OCI-LY7 (cell line): ENCODE results near the gene LRPAP1. TPM values are rescaled to one million over a fixed set of nuclear protein-coding genes. Genes with fewer than 3 reads are reported as not detected.

Experiments used
- BruUV-seq: library from RNA; stranded (reverse); fragments of 400-500 nt; replicated peaks from 2 replicates; lab custom pipeline; 2021; lab: Mats Ljungman, UMichigan
- CTCF ChIA-PET: fragments of 300-600 bp; sonication (Branson Sonifier 250); formaldehyde crosslinking; loops from one replicate; lab custom pipeline; 2022; ENCODE audit warnings: antibody characterized with exemption; ENCODE audit not compliant: unreplicated experiment; lab: Charles Lee
- POLR2A ChIA-PET: fragments of 300-600 bp; sonication (Branson Sonifier 250); formaldehyde crosslinking; loops from one replicate; lab custom pipeline; 2022; ENCODE audit warnings: antibody characterized with exemption; lab: Charles Lee
- DNase-seq: peaks from one replicate; pipeline ENCODE4 v3.0.0-alpha.2; 2015; ENCODE audit warnings: low spot score
- H2AFZ ChIP-seq: fragments of 200-600 bp; sonication (generic), shearing (Covaris generic); 2 replicates; pipeline ENCODE4 v1.6.1; 2014; ENCODE audit warnings: mild to moderate bottlenecking, antibody characterized with exemption, low read length, moderate library complexity
- H3K27ac ChIP-seq: fragments of 200-600 bp; sonication (generic); 2 replicates; pipeline ENCODE4 v1.5.1; 2014; ENCODE audit warnings: mixed run types, low read depth, mild to moderate bottlenecking, moderate library complexity, low read length, inconsistent platforms; ENCODE audit not compliant: poor library complexity, severe bottlenecking
- H3K36me3 ChIP-seq: fragments of 200-600 bp; sonication (generic); 2 replicates; pipeline ENCODE4 v1.6.1; 2014; ENCODE audit warnings: mild to moderate bottlenecking, antibody characterized with exemption, low read length, moderate library complexity, mixed read lengths; ENCODE audit not compliant: insufficient read depth
- H3K4me1 ChIP-seq: fragments of 200-600 bp; sonication (generic); 2 replicates; pipeline ENCODE4 v1.5.1; 2014; ENCODE audit warnings: mild to moderate bottlenecking, low read length; ENCODE audit not compliant: insufficient read depth, poor library complexity, severe bottlenecking
- H3K4me2 ChIP-seq: fragments of 200-600 bp; sonication (generic); 2 replicates; pipeline ENCODE4 v1.6.1; 2014; ENCODE audit warnings: mild to moderate bottlenecking, low read length
- H3K4me3 ChIP-seq: fragments of 200-600 bp; sonication (generic); 2 replicates; pipeline ENCODE4 v1.5.1; 2014; ENCODE audit warnings: mild to moderate bottlenecking, low read depth, low read length; ENCODE audit not compliant: poor library complexity, severe bottlenecking
- H3K79me2 ChIP-seq: fragments of 200-600 bp; sonication (generic); 2 replicates; pipeline ENCODE4 v1.6.1; 2016; ENCODE audit warnings: low read depth, mild to moderate bottlenecking, low read length, moderate library complexity, mixed read lengths; ENCODE audit not compliant: insufficient read depth
- H3K9me2 ChIP-seq: fragments of 200-600 bp; sonication (generic); 2 replicates; pipeline ENCODE4 v1.6.1; 2016; ENCODE audit warnings: mild to moderate bottlenecking, low read length, mixed read lengths; ENCODE audit not compliant: insufficient read depth
- H3K9me3 ChIP-seq: fragments of 200-600 bp; sonication (generic); 2 replicates; pipeline ENCODE4 v1.6.1; 2014; ENCODE audit warnings: mild to moderate bottlenecking, mixed run types, low read length, mixed read lengths
- H4K20me1 ChIP-seq: fragments of 200-600 bp; sonication (generic); 2 replicates; pipeline ENCODE4 v1.6.1; 2014; ENCODE audit warnings: mild to moderate bottlenecking, antibody characterized with exemption, low read length, moderate library complexity, mixed read lengths; ENCODE audit not compliant: insufficient read depth
- EZH2phosphoT487 ChIP-seq: fragments of 200-600 bp; sonication (generic); IDR thresholded peaks from 2 replicates; pipeline ENCODE4 v1.6.1; 2018; ENCODE audit warnings: low read depth, borderline replicate concordance, mild to moderate bottlenecking, mixed run types, antibody characterized with exemption, low read length, moderate library complexity, mixed read lengths
- intact Hi-C: fragments of 100-400 bp; cut with micrococcal nuclease; formaldehyde crosslinking; loops from one replicate; pipeline ENCODE4 v1.10.0; 2022; ENCODE audit not compliant: unreplicated experiment
- total RNA-seq, 2 experiments: library from RNA; depleted of rRNA in 1 of 2; stranded (reverse); fragments of >200 nt in 1 of 2; shearing (Covaris generic) in 1 of 2; gene quantifications; 2 replicates each; pipeline ENCODE4 v1.2.3, GENCODE V29; 2014 to 2022
- TF ChIP-seq, protein P1 (sequence below): fragments of 200-600 bp; sonication (generic); conservative IDR thresholded peaks from 2 replicates; pipeline ENCODE4 v1.5.1; 2014; ENCODE audit warnings: mild to moderate bottlenecking, antibody characterized with exemption, low read length, moderate library complexity, mixed read lengths

LRPAP1 gene
- total RNA-seq, 2 experiments from 2014 or later = 46.2 to 54.7 TPM

GRCh38 chr4:3464911-3465697 lies 67.1 kb downstream of the LRPAP1 start:
- H3K9me2 ChIP-seq = no peaks in the 10 kb centered on the region
- no TSS peak for BruUV-seq
- no peaks in the 10 kb centered on the region for H3K79me2 ChIP-seq
- H3K4me2 ChIP-seq = no peak overlapping the region
- no peak overlapping the region for H3K4me3 ChIP-seq
- intact Hi-C loops = no loop called here
- CTCF ChIA-PET = no interaction called here
- 0 out of 2 replicates have a peak, but pooled peaks cover 3% of the 10 kb centered on the region for H3K9me3 ChIP-seq
- H3K36me3 ChIP-seq = no peaks in the 10 kb centered on the region
- no peak for DNase-seq
- no peak overlapping the region for H3K27ac ChIP-seq
- TF ChIP-seq EZH2phosphoT487 = no peak
- TF ChIP-seq, protein P1, sequence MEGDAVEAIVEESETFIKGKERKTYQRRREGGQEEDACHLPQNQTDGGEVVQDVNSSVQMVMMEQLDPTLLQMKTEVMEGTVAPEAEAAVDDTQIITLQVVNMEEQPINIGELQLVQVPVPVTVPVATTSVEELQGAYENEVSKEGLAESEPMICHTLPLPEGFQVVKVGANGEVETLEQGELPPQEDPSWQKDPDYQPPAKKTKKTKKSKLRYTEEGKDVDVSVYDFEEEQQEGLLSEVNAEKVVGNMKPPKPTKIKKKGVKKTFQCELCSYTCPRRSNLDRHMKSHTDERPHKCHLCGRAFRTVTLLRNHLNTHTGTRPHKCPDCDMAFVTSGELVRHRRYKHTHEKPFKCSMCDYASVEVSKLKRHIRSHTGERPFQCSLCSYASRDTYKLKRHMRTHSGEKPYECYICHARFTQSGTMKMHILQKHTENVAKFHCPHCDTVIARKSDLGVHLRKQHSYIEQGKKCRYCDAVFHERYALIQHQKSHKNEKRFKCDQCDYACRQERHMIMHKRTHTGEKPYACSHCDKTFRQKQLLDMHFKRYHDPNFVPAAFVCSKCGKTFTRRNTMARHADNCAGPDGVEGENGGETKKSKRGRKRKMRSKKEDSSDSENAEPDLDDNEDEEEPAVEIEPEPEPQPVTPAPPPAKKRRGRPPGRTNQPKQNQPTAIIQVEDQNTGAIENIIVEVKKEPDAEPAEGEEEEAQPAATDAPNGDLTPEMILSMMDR = no peak
- no peaks in the 10 kb centered on the region for H4K20me1 ChIP-seq
- H2AFZ ChIP-seq = no peak overlapping the region
- POLR2A ChIA-PET = no interaction called here
- no peaks in the 10 kb centered on the region for H3K4me1 ChIP-seq

GRCh38 chr4:3464349-3464905 lies 67.8 kb downstream of the LRPAP1 start:
- Histone ChIP-seq H3K4me1 (no peaks in the 10 kb centered on the region), H3K27ac (no peak overlapping the region), H3K9me2 (no peaks in the 10 kb centered on the region), H2AFZ (no peak overlapping the region), H3K4me3 (no peak overlapping the region), H3K79me2 (no peaks in the 10 kb centered on the region), H3K9me3 (0 out of 2 replicates have a peak, but pooled peaks cover 3% of the 10 kb centered on the region), H4K20me1 (no peaks in the 10 kb centered on the region), H3K4me2 (no peak overlapping the region), H3K36me3 (no peaks in the 10 kb centered on the region)
- TF ChIP-seq EZH2phosphoT487 = no peak
- TF ChIP-seq, protein P1 = no peak
- ChIA-PET POLR2A (no interaction called here), CTCF (no interaction called here)
- no peak for DNase-seq
- intact Hi-C loops = no loop called here
- no TSS peak for BruUV-seq
